HG03039 (cell line): Measurements from ENCODE around the gene KIF16B.

Experiments
- ATAC-seq: cut with Tn5 transposase; IDR thresholded peaks from one replicate; pipeline ENCODE4 v1.9.1; 2021; ENCODE audit warnings: mild to moderate bottlenecking, moderate library complexity; ENCODE audit not compliant: unreplicated experiment

The KIF16B gene

GRCh38 chr20:16313917-16314316 lies 259.3 kb downstream of the KIF16B start:
- ATAC-seq: no peak

- ATAC-seq: no peak
These were observed 260.2 kb downstream of the KIF16B start for GRCh38 chr20:16312998-16313397.

GRCh38 chr20:16311756-16312155 lies 261.5 kb downstream of the KIF16B start:
- ATAC-seq: no peak

- no peak for ATAC-seq
These were observed 264.5 kb downstream of the KIF16B start for GRCh38 chr20:16308754-16309153.

GRCh38 chr20:16302818-16303217 lies 270.4 kb downstream of the KIF16B start:
- no peak for ATAC-seq

- no peak for ATAC-seq
These were observed 271.3 kb downstream of the KIF16B start for GRCh38 chr20:16301986-16302385.

- ATAC-seq: no peak
These were observed 273.4 kb downstream of the KIF16B start for GRCh38 chr20:16299897-16300296.

GRCh38 chr20:16296931-16297330 lies 276.3 kb downstream of the KIF16B start:
- ATAC-seq: no peak

- ATAC-seq: no peak
These were observed 277.7 kb downstream of the KIF16B start for GRCh38 chr20:16295534-16295933.

- ATAC-seq: no peak
These were observed 279.7 kb downstream of the KIF16B start for GRCh38 chr20:16293590-16293989.

- no peak for ATAC-seq
These were observed 280.9 kb downstream of the KIF16B start for GRCh38 chr20:16292226-16292880.

GRCh38 chr20:16290358-16290757 lies 282.9 kb downstream of the KIF16B start:
- no peak for ATAC-seq

- ATAC-seq: no peak
These were observed 285.5 kb downstream of the KIF16B start for GRCh38 chr20:16287776-16288175.

GRCh38 chr20:16286601-16287000 lies 286.6 kb downstream of the KIF16B start:
- ATAC-seq: no peak

- no peak for ATAC-seq
These were observed 288.7 kb downstream of the KIF16B start for GRCh38 chr20:16284385-16285100.

- no peak for ATAC-seq
These were observed 289.3 kb downstream of the KIF16B start for GRCh38 chr20:16283978-16284377.

GRCh38 chr20:16283307-16283706 lies 289.9 kb downstream of the KIF16B start:
- no peak for ATAC-seq

GRCh38 chr20:16280219-16280618 lies 293.0 kb downstream of the KIF16B start:
- ATAC-seq: no peak

GRCh38 chr20:16279320-16279719 lies 293.9 kb downstream of the KIF16B start:
- no peak for ATAC-seq

GRCh38 chr20:16273812-16274555 lies 299.3 kb downstream of the KIF16B start:
- no peak for ATAC-seq

GRCh38 chr20:16272780-16273360 lies 300.4 kb downstream of the KIF16B start:
- no peak for ATAC-seq

GRCh38 chr20:16271450-16271849 lies 301.8 kb downstream of the KIF16B start:
- no peak for ATAC-seq
